HFFc6 (cell line): Measurements from ENCODE around the gene HSD17B8. TPM values are rescaled to one million over a fixed set of nuclear protein-coding genes. Genes with fewer than 3 reads are reported as not detected.
A peak's percentile ranks its signal among the peaks of the same experiment; 100 is the strongest.

Experiments used
- DNase-seq: peaks from one replicate; pipeline ENCODE4 v3.0.0-alpha.2; 2018
- H3K27ac Mint-ChIP-seq: 2 replicates; pipeline ENCODE4 v1.8.0; 2020; ENCODE audit warnings: mild to moderate bottlenecking, mixed read lengths
- H3K27me3 Mint-ChIP-seq: 2 replicates; pipeline ENCODE4 v1.8.0; 2021; ENCODE audit warnings: mild to moderate bottlenecking, moderate library complexity, mixed read lengths; ENCODE audit not compliant: insufficient read depth
- H3K36me3 Mint-ChIP-seq: 2 replicates; pipeline ENCODE4 v1.8.0; 2021; ENCODE audit warnings: low read depth, mixed read lengths
- H3K4me1 Mint-ChIP-seq: 2 replicates; pipeline ENCODE4 v1.8.0; 2020; ENCODE audit warnings: low read depth, mixed read lengths
- H3K4me3 Mint-ChIP-seq: 2 replicates; pipeline ENCODE4 v1.8.0; 2020; ENCODE audit warnings: mild to moderate bottlenecking, moderate library complexity, mixed read lengths
- H3K9me3 Mint-ChIP-seq: 2 replicates; pipeline ENCODE4 v1.8.0; 2020; ENCODE audit warnings: mild to moderate bottlenecking, mixed read lengths
- total RNA-seq, 6 experiments: library from RNA; stranded (reverse); fragmentation: NEBNext Ultra II Directional; extraction: Animal tissue kit (Norgen Biotek cat#: 25700); gene quantifications; 2 replicates in 1 of 6; 3 replicates in 5 of 6; pipeline ENCODE4 v1.2.3, GENCODE V29; 2021
- TF ChIP-seq, protein P1 (sequence below): fragments of 200-600 bp; sonication (generic); IDR thresholded peaks from 2 replicates; pipeline ENCODE4 v1.5.0; 2021; ENCODE audit warnings: antibody characterized with exemption, mild to moderate bottlenecking

The HSD17B8 gene
- total RNA-seq, 6 experiments from 2014 or later = 0.39 to 1.2 (median 0.73) TPM

DNA sequence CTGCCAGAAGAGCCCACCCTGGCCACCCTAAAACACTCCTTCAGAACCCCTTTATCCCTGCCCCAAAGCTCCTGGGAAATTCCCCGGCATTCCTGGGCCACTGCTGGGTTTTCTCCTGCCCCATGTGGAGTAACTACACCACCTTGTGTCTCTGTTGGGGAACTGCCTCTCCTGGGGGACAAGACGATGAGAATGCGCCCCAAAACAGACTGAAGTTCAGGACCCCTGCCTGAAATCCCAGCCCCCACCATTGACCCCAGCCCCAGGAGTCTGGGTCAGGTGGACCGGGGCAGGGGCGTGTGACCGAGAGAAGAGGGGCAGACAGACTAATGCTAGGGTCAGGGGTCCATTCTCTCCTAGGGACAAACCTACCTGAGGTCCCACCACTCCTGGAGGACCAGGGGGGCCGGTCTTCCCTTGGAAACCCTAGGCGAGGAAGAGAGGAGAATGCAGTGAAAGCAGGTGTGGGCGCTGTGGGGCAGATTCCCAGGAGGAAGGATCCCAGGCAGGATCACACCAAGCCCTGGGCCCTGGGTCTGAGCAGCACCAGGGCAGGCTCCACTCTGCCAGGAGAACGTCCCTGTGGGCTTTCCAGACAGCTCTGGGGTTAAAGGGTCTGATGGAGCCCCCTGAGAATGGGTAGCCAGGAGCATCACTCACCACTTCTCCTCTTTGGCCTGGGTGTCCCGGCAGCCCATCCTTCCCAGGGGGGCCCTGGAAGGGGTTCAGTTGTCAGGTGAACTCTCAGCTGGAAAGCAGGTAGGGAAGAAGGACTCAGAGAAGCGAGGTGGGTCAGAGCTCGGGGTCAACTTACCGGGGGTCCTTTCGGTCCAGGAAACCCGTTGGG, 31.5 kb upstream of the HSD17B8 start:
- Mint-ChIP-seq H3K4me3 (no peak overlapping the region), H3K36me3 (no peaks in the 10 kb centered on the region), H3K9me3 (no peaks in the 10 kb centered on the region), H3K4me1 (no peaks in the 10 kb centered on the region), H3K27me3 (peaks cover 25% of the 10 kb centered on the region), H3K27ac (no peak overlapping the region)
- DNase-seq = peak; percentile 38
- TF ChIP-seq, protein P1, sequence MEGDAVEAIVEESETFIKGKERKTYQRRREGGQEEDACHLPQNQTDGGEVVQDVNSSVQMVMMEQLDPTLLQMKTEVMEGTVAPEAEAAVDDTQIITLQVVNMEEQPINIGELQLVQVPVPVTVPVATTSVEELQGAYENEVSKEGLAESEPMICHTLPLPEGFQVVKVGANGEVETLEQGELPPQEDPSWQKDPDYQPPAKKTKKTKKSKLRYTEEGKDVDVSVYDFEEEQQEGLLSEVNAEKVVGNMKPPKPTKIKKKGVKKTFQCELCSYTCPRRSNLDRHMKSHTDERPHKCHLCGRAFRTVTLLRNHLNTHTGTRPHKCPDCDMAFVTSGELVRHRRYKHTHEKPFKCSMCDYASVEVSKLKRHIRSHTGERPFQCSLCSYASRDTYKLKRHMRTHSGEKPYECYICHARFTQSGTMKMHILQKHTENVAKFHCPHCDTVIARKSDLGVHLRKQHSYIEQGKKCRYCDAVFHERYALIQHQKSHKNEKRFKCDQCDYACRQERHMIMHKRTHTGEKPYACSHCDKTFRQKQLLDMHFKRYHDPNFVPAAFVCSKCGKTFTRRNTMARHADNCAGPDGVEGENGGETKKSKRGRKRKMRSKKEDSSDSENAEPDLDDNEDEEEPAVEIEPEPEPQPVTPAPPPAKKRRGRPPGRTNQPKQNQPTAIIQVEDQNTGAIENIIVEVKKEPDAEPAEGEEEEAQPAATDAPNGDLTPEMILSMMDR = peak; percentile 81

DNA sequence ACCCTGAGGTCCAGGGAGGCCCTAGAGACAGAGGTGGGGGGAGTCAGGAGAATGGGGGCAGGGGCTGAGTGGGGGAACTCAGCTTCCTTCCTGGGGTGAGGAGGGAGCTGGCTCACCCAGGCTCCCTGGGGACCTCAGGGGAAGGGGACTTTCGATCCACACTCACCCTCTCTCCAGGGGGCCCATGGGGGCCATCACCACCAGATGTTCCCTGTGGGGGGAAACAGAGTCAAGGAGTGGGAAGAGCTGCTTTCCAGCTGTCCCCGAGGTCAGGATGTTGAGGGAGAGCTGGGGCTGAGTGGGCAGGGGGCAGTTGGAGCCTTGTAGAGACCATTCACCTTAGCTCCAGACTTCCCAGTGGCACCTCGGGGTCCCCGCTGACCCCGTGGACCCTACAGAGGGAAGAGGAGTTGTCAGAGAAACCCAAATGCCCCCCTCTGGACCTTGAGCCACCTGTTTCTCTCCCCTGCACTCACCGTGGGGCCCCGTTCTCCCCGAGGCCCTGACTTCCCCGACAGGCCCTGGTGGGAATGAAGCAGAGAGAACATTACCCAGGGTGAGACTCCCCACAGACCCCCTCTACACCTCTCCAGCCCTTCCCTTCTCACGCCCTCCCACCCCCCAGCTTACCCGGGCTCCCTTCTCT, 30.8 kb upstream of the HSD17B8 start:
- Mint-ChIP-seq H3K9me3 (no peaks in the 10 kb centered on the region), H3K27me3 (peaks cover 22% of the 10 kb centered on the region), H3K36me3 (no peaks in the 10 kb centered on the region), H3K4me1 (no peaks in the 10 kb centered on the region), H3K4me3 (no peak overlapping the region), H3K27ac (no peak overlapping the region)
- TF ChIP-seq, protein P1 = no peak
- no peak for DNase-seq

DNA sequence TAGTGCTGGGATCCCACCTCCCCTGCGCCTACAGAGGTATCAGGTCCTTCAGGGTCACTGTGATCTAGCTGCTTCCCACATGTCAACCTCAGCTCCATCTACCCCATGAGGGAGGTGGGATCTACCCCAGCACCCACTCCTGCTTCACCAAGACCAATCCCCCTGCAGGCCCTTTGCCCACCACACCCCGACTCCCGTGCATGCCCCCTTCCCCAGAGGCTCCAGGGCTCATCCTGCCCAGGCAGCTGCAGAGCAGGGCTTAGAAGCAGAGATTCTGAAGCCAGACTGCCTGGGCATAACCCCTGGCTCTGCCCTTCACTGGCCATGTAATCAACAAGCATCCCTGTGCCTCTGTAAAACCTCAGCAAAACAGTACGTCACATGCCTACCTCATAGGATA, 29.7 kb upstream of the HSD17B8 start:
- no peaks in the 10 kb centered on the region for H3K4me1 Mint-ChIP-seq
- DNase-seq = no peak
- H3K4me3 Mint-ChIP-seq = no peak overlapping the region
- peaks cover 15% of the 10 kb centered on the region for H3K27me3 Mint-ChIP-seq
- no peaks in the 10 kb centered on the region for H3K36me3 Mint-ChIP-seq
- no peak overlapping the region for H3K27ac Mint-ChIP-seq
- TF ChIP-seq, protein P1 = no peak
- H3K9me3 Mint-ChIP-seq = no peaks in the 10 kb centered on the region

DNA sequence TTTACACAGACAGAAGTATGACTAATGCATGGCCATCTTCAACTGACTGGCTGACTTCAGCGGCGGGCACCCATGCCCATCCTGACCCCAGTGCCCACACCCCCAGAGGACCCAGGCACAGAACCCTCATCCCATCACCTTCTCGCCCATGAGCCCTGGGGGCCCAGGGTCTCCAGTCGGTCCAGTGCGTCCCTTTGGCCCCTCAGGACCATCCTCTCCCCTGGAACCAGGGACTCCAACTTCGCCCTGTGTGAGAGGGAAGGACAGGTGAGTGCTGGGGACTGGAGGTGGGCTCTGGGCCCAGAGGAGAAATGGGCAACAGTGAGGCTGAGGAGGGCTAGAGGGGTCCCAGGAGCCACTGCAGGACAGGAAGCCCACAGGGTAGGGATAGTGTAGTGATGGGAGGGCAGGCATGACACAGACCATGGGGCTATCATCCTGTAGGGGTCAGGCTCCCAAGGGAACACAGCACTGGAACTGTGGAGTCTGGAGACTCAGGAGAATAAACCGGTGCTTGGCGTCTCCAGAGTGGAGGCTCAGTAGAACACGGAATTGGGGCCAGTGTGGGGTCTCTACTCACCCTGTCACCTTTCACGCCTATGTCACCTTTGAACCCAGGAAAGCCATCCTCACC, 28.9 kb upstream of the HSD17B8 start:
- Mint-ChIP-seq H3K4me1 (no peaks in the 10 kb centered on the region), H3K36me3 (no peaks in the 10 kb centered on the region), H3K27me3 (peaks cover 15% of the 10 kb centered on the region), H3K4me3 (no peak overlapping the region), H3K9me3 (no peaks in the 10 kb centered on the region), H3K27ac (no peak overlapping the region)
- DNase-seq = no peak
- TF ChIP-seq, protein P1 = peak; percentile 45

DNA sequence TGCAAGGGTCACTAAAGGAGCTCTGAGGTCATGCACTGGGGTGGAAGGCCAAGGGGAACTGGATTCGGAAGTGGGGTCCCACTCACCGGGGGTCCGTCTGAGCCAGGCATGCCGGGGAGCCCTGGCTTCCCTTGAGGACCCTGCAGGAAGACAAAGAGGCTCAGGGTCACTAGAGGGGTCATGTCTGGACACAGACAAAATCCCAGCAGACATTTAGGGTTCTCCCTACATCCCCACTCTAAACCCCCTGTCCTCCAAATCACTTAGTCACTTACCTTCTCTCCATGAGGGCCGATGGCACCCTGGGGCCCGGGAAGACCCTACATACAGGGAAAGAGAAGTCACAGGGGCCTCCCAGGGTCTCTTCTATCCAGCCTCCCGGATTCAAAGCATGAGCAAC, 27.5 kb upstream of the HSD17B8 start:
- H3K27me3 Mint-ChIP-seq = peaks cover 22% of the 10 kb centered on the region
- DNase-seq = no peak
- TF ChIP-seq, protein P1 = no peak
- no peak overlapping the region for H3K27ac Mint-ChIP-seq
- H3K36me3 Mint-ChIP-seq = no peaks in the 10 kb centered on the region
- H3K4me1 Mint-ChIP-seq = no peaks in the 10 kb centered on the region
- no peaks in the 10 kb centered on the region for H3K9me3 Mint-ChIP-seq
- H3K4me3 Mint-ChIP-seq = no peak overlapping the region
